ENCODE data around the gene GRIA1.

Gene GRIA1

DNA sequence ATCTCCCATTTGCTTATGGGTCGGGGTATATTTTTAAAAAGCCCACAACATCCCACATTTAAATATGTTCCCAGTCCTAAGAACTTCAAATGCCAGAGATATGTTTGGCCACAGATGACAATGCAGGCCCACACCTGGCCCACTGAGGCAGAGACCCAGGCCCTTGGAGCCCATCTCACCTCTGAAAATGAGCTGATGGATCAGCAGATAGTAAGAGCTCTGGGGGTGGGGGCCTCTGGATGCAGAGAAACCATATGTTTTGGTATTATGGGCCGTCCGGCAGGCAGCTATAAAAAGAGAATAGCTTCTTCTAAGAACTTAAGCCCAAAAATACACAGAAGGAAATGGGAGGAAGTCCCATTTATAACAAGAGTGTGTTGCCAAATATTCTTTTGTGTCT lies 256.0 kb downstream of the GRIA1 start:
- no peak for DNase-seq
- in situ Hi-C loops (cut with MboI; ENCODE audit: low pct_unique_long_range_greater_than_20kb, low sequenced_read_pairs), result no loop called here

DNA sequence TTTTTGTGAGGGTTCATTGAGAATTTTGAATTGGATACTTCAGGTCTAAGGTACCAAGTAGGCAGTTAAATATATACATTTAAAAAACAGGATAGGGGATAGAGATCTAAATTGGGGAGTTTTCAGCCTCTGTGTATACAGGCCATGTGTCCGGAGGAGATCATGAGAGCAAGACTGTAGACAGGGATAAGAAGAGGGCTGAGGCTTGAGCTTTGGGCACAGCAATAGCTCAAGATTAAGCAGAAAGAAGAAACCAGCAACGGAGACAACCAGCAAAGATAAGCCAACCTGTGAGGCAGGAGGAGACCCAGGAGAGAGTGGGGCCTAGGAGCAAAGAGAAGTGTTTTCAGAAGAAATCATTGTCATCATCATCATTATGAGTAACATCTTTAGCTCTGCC lies 258.4 kb downstream of the GRIA1 start:
- DNase-seq, result no peak

DNA sequence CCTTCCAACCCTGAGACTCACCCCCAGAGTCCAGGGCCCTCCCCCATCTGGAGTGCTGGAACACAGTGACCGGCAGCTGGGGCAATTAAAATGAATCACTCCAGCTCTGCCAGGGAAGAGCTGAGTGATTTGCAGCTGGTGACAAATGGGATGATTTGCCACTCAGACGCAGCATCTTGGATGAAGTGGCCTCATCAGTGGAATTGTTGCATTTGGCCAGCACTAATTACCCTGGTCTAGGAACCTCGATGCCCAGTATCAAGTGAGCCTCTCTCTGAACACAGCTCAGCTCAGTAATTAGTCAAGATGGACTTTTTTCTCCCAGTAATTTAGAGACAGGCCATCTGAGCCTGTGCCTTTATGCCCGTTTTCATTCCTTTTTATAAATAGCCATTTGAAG lies 259.5 kb downstream of the GRIA1 start:
- in situ Hi-C loops (cut with MboI; ENCODE audit: low pct_unique_long_range_greater_than_20kb, low sequenced_read_pairs), result no loop called here
- no peak for DNase-seq

More for the DNA sequence above, 258.4 kb downstream of the GRIA1 start:
- in situ Hi-C loops (cut with MboI; ENCODE audit: low pct_unique_long_range_greater_than_20kb, low sequenced_read_pairs), result no loop called here

DNA sequence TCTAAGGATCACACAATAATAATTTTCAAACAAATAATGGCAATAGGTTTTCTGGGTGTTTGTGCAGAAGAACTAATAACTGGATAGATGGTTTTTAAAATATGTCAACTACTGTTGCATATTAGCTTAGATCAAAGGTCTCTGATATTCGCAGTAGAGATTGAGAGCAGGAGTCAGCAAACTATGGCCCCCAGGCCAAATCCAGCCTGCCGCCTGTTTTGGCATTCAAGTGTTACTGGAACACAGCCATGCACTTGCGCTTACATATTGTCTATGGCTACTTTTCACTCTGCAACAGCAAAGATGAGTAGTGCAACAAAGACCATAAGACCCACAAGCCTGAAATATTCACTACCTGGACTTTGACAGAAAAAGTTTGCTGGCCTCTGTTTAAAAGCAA lies 260.8 kb downstream of the GRIA1 start:
- in situ Hi-C loops (cut with MboI; ENCODE audit: low pct_unique_long_range_greater_than_20kb, low sequenced_read_pairs), result no loop called here

DNA sequence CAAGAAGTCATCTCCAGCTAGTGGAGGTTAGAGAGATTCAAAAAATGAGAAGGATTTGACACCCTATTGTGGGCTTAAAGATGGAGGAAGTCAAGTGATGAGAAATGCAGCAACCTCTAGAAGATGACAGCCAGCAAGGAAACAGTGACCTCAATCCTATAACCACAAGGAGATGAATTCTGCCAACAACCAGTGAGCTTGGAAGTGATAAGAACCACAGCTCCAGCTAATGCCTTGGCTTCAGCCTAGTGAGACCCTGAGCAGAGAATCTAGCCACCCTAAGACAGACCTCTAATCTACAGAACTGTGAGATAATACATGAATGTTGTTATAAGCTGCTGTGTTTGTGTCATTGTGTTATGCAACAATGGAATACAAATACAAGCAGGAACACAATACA lies 262.4 kb downstream of the GRIA1 start:
- in situ Hi-C loops (cut with MboI; ENCODE audit: low pct_unique_long_range_greater_than_20kb, low sequenced_read_pairs), result no loop called here
- peak; percentile 71 for DNase-seq

More for the DNA sequence above, 260.8 kb downstream of the GRIA1 start:
- DNase-seq, result no peak

DNA sequence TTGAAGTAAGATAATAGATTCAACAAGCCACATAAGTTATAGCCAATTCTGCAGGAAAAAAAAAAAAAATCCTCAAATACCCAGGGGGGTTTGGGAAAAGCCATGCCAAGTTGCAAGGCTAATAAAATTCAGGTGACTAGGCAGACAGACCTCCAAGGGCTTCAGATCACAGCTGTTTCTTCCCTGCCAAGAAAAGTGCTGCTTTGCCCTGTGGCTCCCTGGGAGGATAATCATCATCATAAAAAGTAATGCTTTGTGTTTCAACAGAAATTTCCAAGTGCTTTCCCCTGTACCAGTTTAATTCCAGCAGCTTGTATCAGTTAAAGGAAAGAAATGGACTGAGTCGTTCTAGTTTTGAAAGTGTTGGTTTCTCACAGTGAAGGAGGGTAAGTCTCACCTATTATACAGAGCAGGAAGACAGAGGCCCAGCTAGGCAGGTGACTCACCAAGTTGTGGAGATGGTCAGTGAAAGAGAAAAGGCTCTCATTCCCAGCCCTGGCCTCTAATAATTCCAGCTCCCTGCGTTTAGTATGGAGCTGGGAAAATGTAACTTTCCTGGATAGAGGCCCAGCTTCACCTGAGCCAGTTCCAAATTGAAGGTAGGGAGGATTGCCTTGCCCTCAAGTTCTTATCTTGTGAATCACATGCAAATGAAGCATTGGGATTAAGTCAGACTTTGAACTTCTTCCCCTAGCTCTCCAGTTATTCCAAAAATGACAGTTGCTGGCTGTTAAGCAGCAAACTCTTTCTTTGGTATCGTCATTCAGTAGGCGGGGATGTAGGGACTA lies 263.4 kb downstream of the GRIA1 start:
- no peak for DNase-seq
- in situ Hi-C loops (cut with MboI; ENCODE audit: low pct_unique_long_range_greater_than_20kb, low sequenced_read_pairs), result no loop called here

DNA sequence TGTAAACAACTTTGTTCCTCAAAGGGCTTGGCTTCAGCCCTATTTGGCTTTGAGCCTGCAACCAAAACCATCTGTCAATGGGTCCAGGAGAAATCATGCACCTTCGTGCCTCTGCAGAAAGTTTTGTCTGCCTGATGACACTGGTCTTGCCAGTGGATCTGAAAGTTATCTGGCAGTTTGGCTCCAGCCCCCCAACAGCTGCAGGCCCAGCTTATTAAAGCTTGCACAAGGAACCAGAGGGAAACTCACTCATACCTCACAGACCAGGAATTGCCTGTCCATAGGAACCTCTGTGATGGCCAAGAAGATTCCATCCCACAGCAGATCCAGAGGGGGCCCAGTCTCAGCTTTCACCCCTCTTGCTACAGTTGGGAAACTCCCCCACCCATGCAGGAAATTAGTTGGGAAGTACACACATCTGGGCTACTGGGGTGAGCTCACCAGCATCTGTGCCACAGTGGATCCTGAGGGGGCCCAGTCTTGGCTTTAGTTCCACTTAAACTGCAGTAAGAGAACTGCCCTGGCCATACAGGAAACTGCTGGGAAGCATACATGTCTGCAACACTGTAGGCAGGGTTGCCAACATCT lies 265.5 kb downstream of the GRIA1 start:
- in situ Hi-C loops (cut with MboI; ENCODE audit: low pct_unique_long_range_greater_than_20kb, low sequenced_read_pairs), result no loop called here
- no peak for DNase-seq

DNA sequence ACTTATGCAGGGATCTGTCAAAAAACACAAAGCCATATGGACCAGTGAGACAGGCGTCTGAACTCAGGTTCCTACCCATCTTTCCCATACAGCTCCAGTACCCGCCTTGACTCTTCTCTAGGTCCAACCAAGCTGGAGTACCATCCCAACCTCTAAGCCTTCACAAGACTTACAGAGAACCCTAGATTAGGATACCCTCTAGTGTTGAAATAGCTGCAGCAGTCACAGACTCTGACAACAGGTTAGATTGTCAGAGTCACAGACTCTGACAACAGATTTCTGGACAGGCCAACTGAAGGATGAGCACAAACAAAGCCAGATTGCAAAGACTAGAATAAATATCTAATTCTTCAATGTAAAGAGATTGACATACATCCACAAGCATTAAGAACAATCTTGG lies 266.1 kb downstream of the GRIA1 start:
- in situ Hi-C loops (cut with MboI; ENCODE audit: low pct_unique_long_range_greater_than_20kb, low sequenced_read_pairs), result no loop called here
- peak; percentile 6 for DNase-seq

DNA sequence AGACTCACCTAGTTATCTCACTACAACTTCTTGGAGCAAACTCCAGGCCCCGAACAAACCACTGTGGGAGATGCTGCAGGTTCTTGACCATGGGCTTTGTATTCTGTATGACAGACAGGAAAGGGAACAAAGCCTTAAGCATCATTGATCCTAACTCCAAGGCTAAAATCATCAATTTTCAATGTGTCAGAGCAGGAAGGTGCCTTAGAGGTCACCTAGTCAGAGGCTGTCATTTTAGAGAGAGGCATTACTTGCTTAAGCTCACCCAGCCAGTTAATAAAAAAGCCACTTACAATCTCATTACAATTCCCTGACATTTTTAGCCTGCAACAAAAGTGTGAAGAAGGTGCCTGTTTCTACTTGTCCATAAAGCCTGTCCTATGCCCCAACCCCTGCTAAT lies 275.5 kb downstream of the GRIA1 start:
- in situ Hi-C loops (cut with MboI; ENCODE audit: low pct_unique_long_range_greater_than_20kb, low sequenced_read_pairs), result no loop called here
- DNase-seq, result no peak

DNA sequence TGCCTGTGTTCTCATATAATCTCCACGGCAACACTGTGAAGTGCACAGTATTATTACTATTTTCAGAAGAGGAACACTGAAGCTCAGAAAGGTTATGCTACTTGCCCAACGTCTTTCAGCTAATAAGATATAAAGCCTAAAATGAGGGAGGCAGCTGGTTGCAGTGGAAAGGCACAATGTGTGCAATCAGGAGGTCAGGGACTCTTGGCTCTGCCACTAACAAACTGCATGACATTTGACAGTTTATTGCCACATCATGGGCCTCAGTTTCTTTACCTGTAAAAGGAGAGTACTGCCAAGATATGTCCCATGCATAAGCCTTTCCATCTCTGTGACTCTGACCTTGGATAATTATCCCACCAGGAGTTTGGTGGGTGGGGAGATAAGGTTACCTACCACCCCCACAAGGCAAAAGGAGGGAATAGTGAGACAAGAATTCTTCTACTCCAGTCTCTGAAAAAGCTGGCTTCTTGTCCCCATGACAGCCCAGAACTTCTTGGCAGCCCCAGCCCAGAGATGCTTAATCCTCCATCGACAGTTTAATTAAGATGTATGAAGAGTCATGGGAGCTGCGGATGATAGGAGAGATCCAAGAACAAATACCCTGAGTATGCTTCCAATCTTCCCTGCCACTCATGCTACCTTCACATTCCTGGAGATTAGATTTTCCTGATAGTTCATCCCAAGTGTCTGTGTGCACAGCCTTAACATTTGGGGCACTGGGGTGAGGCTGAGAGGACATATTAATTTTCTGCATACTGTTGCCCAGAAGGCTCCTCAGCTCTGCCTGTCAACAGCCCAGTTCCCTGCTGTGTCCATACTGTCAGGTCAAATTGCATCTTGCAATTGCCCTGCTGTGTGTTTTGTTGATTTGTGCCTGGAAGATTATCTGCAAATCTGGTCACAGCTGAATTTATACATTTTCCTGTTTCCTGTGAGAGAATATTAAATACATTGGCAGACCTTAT lies 277.0 kb downstream of the GRIA1 start:
- no peak for DNase-seq
- in situ Hi-C loops (cut with MboI; ENCODE audit: low pct_unique_long_range_greater_than_20kb, low sequenced_read_pairs), result no loop called here

DNA sequence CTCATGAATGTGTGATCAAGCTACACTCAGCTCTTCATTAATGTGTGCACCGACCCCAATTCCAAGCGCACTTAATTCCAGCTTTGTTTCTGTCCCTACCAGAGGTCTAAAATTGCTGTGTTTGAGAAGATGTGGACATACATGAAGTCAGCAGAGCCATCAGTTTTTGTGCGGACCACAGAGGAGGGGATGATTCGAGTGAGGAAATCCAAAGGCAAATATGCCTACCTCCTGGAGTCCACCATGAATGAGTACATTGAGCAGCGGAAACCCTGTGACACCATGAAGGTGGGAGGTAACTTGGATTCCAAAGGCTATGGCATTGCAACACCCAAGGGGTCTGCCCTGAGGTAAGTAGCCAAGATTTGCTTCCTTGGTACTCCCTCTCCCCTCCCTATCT lies 279.6 kb downstream of the GRIA1 start:
- DNase-seq, result no peak
- in situ Hi-C loops (cut with MboI; ENCODE audit: low pct_unique_long_range_greater_than_20kb, low sequenced_read_pairs), result no loop called here

DNA sequence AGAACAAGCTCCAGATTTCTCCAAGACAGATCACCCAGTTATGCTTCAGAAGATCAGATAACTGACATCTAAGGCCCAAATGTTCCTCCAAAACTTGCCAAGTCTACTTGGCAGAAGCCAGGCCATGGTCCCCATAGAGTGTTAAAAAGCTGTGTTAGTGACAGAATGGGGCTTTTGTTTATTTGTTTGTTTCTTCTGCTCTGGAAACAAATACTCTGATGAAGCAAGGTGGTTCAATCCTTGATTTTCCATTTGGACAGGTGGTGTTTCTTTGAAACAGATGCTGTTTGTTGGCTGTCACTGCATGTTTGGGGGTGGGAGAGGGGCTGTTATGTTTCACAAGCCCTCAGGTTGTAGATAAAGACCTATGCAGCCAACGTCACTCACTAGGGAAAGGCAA lies 284.2 kb downstream of the GRIA1 start:
- in situ Hi-C loops (cut with MboI; ENCODE audit: low pct_unique_long_range_greater_than_20kb, low sequenced_read_pairs), result no loop called here
- no peak for DNase-seq

DNA sequence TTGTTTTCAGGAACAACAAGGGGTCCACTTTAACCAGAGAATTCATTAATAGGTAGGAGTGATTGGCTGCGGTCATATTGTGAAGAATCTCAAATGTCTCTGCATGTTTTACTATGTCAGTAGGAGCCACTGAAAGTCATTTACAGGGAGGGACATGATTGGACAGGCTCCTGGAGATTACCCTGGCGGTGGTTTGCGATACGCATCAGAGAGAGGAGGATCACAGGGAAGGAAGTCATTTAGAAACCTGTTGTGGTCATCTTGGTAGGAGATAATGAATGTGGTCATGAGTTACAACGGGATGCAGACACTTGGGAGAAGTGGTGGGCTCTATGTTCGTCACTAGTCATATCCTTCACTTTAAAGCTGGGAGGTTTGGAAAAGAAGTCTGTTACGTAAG lies 285.5 kb downstream of the GRIA1 start:
- in situ Hi-C loops (cut with MboI; ENCODE audit: low pct_unique_long_range_greater_than_20kb, low sequenced_read_pairs), result no loop called here
- peak; percentile 48 for DNase-seq

DNA sequence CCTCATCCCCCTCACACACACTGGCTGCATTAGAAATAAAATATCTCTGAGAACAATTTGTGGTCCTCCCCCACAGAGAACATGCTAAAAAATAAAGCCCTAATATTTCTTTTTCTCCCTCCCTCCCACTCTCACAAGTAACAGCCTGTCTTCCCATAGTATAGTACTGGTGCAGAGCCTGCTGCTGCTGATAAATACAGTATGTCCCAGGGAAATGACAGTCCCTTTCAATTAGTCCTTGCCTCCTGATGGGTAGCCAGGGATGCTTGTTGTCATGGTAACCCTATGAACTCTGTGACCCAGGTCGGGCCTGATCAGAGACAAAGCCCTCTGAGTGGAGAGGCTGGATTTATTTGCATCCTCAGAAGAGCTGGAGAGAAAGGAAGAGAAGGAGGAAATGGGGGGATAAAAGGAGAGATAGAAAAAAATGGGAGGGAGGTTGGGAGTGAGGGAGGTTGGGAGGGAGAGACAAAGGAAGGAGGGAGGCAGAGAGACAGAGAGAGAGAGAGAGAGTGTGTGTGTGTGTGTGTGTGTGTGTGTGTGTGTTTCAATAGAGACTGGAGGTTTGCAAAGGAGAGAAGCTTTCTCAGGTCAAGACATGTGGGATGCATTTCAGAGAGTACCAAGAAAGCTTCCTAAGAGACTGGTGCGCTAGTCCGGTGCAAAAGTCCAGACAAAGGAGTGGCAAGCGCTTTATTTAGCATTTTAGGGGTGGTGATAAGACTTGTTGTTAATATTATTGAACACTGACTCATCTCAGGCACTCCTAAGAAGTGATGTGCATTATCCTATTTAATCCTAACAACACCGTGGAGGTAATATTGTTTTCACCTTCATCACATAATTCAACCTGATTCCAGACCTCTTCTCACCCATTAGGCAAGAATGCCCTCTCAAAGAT lies 287.5 kb downstream of the GRIA1 start:
- in situ Hi-C loops (cut with MboI; ENCODE audit: low pct_unique_long_range_greater_than_20kb, low sequenced_read_pairs), result no loop called here
- DNase-seq, result no peak

DNA sequence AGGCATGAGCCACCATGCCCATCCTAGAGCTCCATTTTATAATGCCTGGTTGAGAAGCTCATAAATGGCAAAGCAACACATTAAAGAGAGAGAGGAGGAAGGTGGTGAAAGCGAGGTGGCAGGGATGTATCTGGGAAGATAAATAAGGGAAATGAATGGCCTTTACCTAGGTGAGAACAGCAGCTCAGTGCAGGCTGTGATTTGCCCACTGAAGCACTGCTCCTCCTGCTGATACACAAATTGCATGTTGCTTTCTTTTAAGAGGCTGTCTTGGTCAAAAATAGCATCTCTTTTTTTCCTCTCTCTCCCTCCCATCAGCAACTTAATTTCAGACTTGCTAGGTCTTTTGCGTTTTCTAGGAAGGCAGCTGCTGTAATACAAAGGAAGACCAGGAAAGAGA lies 289.4 kb downstream of the GRIA1 start:
- DNase-seq, result no peak
- in situ Hi-C loops (cut with MboI; ENCODE audit: low pct_unique_long_range_greater_than_20kb, low sequenced_read_pairs), result no loop called here

DNA sequence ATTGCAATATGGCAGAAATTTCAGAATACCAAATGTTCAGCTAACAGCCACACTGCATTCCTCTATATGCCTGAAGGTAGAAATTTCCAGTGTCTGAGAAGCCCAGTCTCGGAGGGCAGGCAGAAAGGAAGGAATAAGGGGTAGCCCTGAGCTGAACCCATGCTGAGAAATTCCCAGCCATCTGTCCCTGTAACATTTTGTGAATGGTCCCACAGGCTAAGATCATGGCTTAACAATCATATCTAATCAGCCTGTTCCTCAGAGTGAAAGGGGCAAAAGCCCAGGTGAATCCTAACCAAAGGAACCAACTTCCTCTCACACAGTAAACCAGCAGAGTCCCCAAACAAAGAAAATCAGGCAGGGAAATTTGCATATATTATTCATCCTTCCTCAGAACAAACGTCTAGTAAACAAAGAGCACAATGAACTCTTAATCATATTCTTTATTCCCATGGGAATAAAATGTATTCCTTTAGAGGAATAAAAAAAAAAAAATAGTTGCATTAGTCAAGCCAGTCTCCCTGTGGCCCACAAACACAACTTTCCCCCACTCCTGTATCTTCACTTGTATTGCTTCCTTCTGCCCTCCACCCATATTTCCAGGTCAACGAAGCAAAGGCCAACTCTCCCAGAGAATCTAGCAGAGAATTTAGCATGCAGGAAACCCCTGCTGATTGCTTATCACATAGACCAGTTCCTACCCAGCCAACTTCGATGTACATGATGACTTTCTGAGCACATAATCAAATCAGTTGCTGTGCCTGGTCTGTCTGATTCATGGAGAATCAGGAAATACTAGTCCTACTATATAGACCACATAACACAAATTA lies 290.6 kb downstream of the GRIA1 start:
- in situ Hi-C loops (cut with MboI; ENCODE audit: low pct_unique_long_range_greater_than_20kb, low sequenced_read_pairs), result no loop called here
- no peak for DNase-seq

DNA sequence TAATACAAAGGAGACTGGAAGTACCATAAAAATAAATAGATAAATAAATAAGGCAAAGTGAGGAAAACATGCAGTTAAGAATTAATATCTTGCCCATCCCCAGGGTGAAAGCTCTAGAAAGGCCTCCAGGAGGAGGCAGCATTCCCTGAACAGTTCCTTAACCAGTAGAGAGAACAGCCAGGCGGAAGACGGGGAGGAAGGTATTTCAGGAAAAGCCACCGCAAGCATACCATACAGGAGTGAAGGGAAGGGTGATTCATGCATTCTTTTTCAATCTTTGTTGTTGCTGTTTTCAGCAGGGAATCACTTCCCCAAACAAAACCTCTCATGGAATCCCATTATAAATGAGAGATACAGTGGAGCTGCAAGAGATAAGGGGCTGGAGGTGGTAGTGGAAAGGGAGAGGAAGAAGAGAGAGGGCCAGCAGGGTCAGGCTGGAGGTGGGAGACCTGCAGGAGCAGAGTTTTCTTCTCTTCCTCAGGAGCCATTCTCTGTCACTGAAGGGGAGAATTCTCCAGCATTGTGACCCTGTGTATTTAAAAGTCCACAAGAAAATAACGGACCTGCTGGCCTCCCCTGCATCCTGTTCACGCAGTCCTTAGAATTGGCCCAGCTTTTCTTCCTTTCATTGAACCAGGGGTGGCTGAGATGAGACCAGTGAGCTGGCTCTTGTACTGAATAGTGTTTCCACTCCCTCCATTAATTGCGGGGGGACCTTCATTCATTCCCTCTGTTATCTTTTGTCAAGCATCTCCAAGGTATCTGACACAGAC lies 292.3 kb downstream of the GRIA1 start:
- in situ Hi-C loops (cut with MboI; ENCODE audit: low pct_unique_long_range_greater_than_20kb, low sequenced_read_pairs), result no loop called here
- DNase-seq, result no peak

DNA sequence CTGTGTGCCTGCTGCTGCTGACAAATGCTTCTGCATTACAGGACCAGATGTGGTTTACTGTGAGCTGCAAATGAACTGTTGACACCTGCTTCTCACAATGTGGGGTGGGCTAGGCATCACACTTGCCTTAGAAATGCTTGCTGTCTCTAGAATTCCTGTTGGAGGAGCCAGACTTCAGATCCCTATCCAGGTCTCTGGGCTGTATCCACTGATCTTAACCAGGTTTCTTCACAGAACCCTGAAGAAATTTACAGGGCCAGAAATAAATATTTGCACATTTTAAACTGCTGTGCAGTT lies 292.8 kb downstream of the GRIA1 start:
- no peak for DNase-seq
- in situ Hi-C loops (cut with MboI; ENCODE audit: low pct_unique_long_range_greater_than_20kb, low sequenced_read_pairs), result no loop called here

Data from KBM-7 (cell line).